Mesodermal cell (in vitro differentiated cells): Measurements from ENCODE around the gene DGCR2.

ENCODE experiments used
- H3K27ac ChIP-seq: 2 replicates; pipeline ENCODE4 v1.7.0; 2013; ENCODE audit warnings: mild to moderate bottlenecking, low read depth, low read length, moderate library complexity; ENCODE audit not compliant: severe bottlenecking
- H3K36me3 ChIP-seq: 2 replicates; pipeline ENCODE4 v1.7.1; 2013; ENCODE audit warnings: mild to moderate bottlenecking, low read length, moderate library complexity; ENCODE audit not compliant: control insufficient read depth, insufficient read depth
- H3K4me1 ChIP-seq: one replicate; pipeline ENCODE4 v1.7.1; 2013; ENCODE audit warnings: mild to moderate bottlenecking, low read length; ENCODE audit not compliant: insufficient read depth, control insufficient read depth, poor library complexity, severe bottlenecking
- H3K4me3 ChIP-seq: 2 replicates; pipeline ENCODE4 v1.7.0; 2013; ENCODE audit warnings: low read length, control low read depth, mild to moderate bottlenecking; ENCODE audit not compliant: insufficient read depth, poor library complexity, severe bottlenecking; ENCODE audit errors: extremely low read depth
- H3K9me3 ChIP-seq: 2 replicates; pipeline ENCODE4 v1.7.1; 2013; ENCODE audit warnings: mild to moderate bottlenecking, low read length, moderate library complexity; ENCODE audit not compliant: control insufficient read depth
- WGBS, 2 experiments: methylation state at CpG; one replicate each; pipeline ENCODE4 v1.1.5; 2013; ENCODE audit warnings: missing lambda C conversion rate in 2 of 2; ENCODE audit not compliant: insufficient coverage in 2 of 2; 5-methylcytosine and 5-hydroxymethylcytosine counted together

The DGCR2 gene

GRCh38 chr22:19133561-19133960 lies 11.3 kb upstream of the DGCR2 start:
- Histone ChIP-seq H3K36me3 (peaks cover 63% of the 10 kb centered on the region), H3K9me3 (no peaks in the 10 kb centered on the region), H3K4me1 (no peaks in the 10 kb centered on the region), H3K27ac (no peak overlapping the region), H3K4me3 (no peak overlapping the region)
- 92 to 97% methylated on average over 11 of the region's 13 CpGs for WGBS, 2 experiments

DNA sequence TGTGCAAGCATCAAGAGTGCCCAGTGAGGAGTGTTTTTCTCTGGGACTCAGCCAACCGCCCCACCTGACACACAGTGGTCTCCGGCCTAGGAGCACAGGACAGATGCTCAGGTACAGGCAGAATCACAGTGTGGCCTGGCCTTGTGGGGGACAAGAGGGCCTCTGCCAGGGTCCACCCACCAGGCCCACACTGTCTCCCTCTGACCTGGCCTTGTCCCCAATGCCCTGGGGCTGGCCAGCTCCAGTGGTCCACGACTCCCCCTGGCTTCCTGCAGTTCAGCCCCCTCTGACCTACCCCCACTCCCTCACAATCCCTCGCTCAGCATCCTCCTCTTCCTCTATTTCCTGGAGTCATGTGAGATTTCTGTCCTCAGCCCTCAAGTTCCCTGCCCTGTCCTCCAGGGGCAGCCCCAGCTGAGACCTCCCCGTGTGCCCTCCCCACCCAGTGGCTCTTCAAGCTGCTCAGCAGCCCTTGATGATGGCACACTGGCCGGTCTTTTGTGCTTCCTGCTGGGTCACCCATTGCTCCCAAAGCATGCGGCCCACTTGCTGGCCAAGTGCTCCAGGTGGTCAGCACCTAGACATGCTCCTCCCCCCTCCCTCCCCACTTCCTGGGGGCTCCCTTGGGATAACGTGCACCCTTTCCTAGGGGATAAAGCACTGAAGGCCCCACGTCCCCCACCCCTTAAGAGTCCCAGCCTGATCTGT lies 10.6 kb upstream of the DGCR2 start:
- H3K4me3 ChIP-seq = no peak overlapping the region
- H3K4me1 ChIP-seq = no peaks in the 10 kb centered on the region
- H3K36me3 ChIP-seq = peaks cover 56% of the 10 kb centered on the region
- H3K27ac ChIP-seq = no peak overlapping the region
- WGBS, 2 experiments = 94 to 97% methylated on average over 6 to 7 of the region's 9 CpGs
- H3K9me3 ChIP-seq = no peaks in the 10 kb centered on the region

- no peaks in the 10 kb centered on the region for H3K9me3 ChIP-seq
- no peak overlapping the region for H3K4me3 ChIP-seq
- WGBS, 2 experiments = 93 to 95% methylated on average over 15 to 20 of the region's 20 CpGs
- H3K27ac ChIP-seq = no peak overlapping the region
- H3K36me3 ChIP-seq = peaks cover 49% of the 10 kb centered on the region
- H3K4me1 ChIP-seq = no peaks in the 10 kb centered on the region
Observed at GRCh38 chr22:19132153-19132552, 9.9 kb upstream of the DGCR2 start.

DNA sequence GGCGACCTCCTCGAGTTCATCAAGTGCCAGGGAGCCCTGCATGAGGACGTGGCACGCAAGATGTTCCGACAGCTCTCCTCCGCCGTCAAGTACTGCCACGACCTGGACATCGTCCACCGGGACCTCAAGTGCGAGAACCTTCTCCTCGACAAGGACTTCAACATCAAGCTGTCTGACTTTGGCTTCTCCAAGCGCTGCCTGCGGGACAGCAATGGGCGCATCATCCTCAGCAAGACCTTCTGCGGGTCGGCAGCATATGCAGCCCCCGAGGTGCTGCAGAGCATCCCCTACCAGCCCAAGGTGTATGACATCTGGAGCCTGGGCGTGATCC lies 9.4 kb upstream of the DGCR2 start:
- no peak overlapping the region for H3K4me3 ChIP-seq
- WGBS, 2 experiments = 98% methylated on average over 19 of the region's 19 CpGs
- peaks cover 44% of the 10 kb centered on the region for H3K36me3 ChIP-seq
- no peaks in the 10 kb centered on the region for H3K9me3 ChIP-seq
- no peak overlapping the region for H3K27ac ChIP-seq
- no peaks in the 10 kb centered on the region for H3K4me1 ChIP-seq

DNA sequence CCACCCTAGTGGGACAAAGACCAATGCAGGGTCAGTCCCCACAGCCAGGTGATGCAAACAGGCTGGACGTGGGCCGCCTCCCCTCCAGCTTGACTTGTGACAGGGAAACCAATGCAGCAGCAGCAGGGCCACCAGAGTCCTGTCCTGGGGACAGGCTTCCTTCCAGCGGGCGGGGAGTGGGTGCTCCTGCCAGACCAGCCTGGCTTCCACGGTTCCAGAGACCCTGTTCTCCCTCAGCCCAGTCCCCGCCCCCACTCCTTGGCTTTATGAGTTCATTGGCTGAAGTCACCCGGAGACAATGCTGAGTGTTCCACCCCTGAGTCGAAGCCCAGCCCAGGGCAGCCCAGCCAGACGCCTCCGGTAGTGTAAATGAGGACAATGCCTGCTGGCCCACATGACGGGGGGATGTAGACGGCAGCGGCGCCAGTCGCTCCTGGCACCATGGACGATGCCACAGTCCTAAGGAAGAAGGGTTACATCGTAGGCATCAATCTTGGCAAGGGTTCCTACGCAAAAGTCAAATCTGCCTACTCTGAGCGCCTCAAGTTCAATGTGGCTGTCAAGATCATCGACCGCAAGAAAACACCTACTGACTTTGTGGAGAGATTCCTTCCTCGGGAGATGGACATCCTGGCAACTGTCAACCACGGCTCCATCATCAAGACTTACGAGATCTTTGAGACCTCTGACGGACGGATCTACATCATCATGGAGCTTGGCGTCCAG lies 8.9 kb upstream of the DGCR2 start, which contains the start of gene TSSK2:
Gene TSSK2 (plus strand): TSS at position 350 of the 726 bp plus-strand sequence. CDS start 92 bp downstream, at position 442.
- no peak within 1 kb of the TSS for H3K27ac ChIP-seq
- peaks cover 38% of the 10 kb centered on the region for H3K36me3 ChIP-seq
- H3K4me3 ChIP-seq = no peak within 1 kb of the TSS
- no peaks in the 10 kb centered on the region for H3K9me3 ChIP-seq
- no peaks in the 10 kb centered on the region for H3K4me1 ChIP-seq
- 93 to 94% methylated on average over 24 to 27 of the region's 27 CpGs for WGBS, 2 experiments

DNA sequence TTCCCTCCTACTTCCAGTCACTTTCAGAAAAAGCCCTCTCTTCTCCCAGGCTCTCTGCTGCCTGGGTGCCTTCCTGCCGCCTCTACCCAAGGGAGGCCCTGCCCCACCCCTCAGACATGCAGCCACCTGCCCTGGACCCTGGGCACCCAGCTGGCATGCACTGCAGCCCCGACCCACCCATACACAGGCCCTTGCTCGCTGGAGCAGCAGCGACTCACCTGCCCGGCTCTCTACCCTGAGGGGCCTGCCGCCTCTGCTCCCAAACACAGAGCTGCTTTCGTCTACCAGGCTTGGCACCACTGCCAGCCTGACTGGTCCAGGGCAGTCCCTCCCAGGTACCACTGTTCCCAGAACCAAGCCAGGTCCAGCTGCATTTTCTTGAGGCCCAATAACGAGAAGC lies 7.7 kb upstream of the DGCR2 start:
- 67 to 85% methylated on average over 1 to 6 of the region's 8 CpGs for WGBS, 2 experiments

DNA sequence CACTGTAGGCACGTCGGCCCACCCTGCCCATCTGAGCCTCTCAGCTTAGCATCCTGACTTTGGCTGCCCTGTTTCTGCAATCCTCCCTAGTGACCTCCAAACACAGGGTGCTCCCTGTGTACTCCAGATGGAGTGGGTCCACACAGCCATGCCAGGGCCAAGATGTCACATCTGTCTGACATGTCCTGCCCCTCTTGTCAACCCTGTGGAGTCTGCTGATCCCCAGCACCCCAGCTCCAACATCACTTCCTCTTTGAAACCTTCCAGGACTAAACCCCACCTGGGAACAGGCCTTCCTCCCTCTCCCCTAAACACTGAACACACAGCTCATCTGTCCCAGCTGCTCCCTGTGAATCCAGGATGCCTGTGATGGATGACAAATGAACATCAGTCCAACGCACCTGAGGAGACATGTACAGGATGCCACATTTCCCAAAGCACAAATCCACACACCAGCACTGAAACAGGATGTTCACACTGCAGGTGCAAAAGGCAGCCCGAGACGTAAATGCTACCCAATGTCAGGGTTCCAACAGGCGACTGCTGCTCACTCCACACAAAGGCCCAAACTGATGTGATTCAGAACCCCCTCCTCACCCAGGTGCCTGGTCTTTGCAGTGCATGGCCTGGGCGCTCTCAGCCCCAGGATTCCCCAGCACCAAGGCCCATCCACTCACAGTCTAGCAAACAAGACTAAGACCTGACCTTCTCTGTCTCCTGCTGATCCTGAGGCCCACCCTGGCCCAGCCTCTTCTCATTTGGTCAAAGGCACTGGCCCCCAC lies 6.9 kb upstream of the DGCR2 start:
- 87 to 96% methylated on average over 7 of the region's 7 CpGs for WGBS, 2 experiments

More for the DNA sequence above, 7.7 kb upstream of the DGCR2 start:
- H3K27ac ChIP-seq = no peak overlapping the region
- no peaks in the 10 kb centered on the region for H3K4me1 ChIP-seq
- peaks cover 27% of the 10 kb centered on the region for H3K36me3 ChIP-seq
- H3K4me3 ChIP-seq = no peak overlapping the region
- no peaks in the 10 kb centered on the region for H3K9me3 ChIP-seq

DNA sequence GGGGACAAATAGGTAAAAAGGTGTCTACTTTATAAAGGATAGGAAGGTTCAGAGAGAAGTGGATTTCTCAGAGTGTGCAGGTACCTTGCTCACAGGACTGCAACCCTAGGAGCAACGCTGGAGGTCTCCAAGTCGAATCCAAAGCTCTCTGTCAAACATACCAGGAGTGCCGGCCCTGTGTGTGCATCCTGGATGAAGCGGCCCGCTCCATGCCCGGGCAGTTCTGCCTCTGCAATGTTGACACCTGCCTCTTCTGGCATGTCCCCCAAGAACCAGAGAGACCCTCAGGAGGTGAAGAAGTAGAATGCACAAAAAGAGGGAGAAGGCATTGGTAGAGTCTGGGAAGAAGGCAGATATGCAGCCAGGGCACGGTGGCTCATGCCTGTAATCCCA lies 5.8 kb upstream of the DGCR2 start:
- WGBS, 2 experiments = 62 to 86% methylated on average over 3 to 6 of the region's 7 CpGs
- H3K9me3 ChIP-seq = no peaks in the 10 kb centered on the region
- H3K36me3 ChIP-seq = peaks cover 9% of the 10 kb centered on the region

More for the DNA sequence above, 6.9 kb upstream of the DGCR2 start:
- H3K4me1 ChIP-seq = no peaks in the 10 kb centered on the region
- H3K27ac ChIP-seq = no peak overlapping the region
- no peaks in the 10 kb centered on the region for H3K9me3 ChIP-seq
- H3K36me3 ChIP-seq = peaks cover 20% of the 10 kb centered on the region
- H3K4me3 ChIP-seq = no peak overlapping the region

DNA sequence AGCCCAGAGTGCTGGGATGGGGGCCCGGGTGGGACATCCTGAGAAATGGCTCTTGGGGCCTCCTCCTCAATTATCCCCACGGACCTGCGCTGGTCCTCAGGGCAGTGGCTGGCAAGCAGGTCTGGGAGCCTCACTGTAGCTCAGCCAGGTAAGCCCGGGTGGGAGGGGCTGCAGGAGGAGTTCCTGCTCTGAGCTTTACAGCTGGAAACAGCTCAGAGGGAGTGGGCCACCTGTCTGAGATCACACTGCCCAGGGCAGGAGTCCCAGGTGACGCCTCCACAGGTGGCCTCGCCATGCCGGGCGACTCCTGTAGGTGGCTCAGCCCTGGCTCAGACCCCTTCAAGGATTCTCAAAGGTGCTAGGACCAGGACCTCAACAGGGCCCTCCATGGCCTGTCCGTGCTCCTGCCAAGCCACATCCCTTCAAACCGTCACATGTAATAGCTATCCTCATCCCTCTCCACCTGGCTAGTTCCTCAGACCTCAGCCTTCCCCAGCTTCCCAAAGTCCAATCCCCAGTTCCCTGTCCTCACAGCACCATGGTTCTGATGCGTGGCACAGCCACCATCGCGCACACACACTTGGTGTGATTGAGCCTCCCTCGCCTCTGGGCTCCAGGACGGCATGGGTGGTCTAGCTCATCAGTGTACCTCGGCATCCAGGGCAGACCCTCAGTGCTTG lies 5.3 kb upstream of the DGCR2 start:
- 85 to 90% methylated on average over 11 to 13 of the region's 16 CpGs for WGBS, 2 experiments
- Histone ChIP-seq H3K4me1 (no peaks in the 10 kb centered on the region), H3K4me3 (no peak overlapping the region), H3K36me3 (peaks cover 4% of the 10 kb centered on the region), H3K9me3 (no peaks in the 10 kb centered on the region), H3K27ac (no peak overlapping the region)

More for the DNA sequence above, 5.8 kb upstream of the DGCR2 start:
- Histone ChIP-seq H3K4me3 (no peak overlapping the region), H3K4me1 (no peaks in the 10 kb centered on the region), H3K27ac (no peak overlapping the region)
